ENCODE measurements around the gene SKAP2. TPM values are rescaled to one million over a fixed set of nuclear protein-coding genes. Genes with fewer than 3 reads are reported as not detected.

The SKAP2 gene
- total RNA-seq, 1 donor from 2014 or later = 25.5 TPM

GRCh38 chr7:26690135-26690805 lies 174.1 kb downstream of the SKAP2 start:
- H3K27me3 Mint-ChIP-seq = no peaks in the 10 kb centered on the region
- DNase-seq (ENCODE audit: extremely low spot score, unreplicated experiment) = no peak
- no peaks in the 10 kb centered on the region for H3K9me3 Mint-ChIP-seq
- no peak overlapping the region for H3K4me3 Mint-ChIP-seq
- peak overlapping the region; percentile 4 for H3K27ac Mint-ChIP-seq
- H3K36me3 Mint-ChIP-seq = peaks cover 6% of the 10 kb centered on the region
- TF ChIP-seq CTCF (conservative IDR thresholded peaks at IDR 0.05) = no peak
- H3K4me1 Mint-ChIP-seq (ENCODE audit: unreplicated experiment) = peaks cover 53% of the 10 kb centered on the region

GRCh38 chr7:26688936-26689506 lies 175.4 kb downstream of the SKAP2 start:
- Mint-ChIP-seq H3K27ac (peak overlapping the region; percentile 83), H3K9me3 (no peaks in the 10 kb centered on the region), H3K36me3 (peaks cover 6% of the 10 kb centered on the region), H3K27me3 (no peaks in the 10 kb centered on the region), H3K4me3 (peak overlapping the region; percentile 12), H3K4me1 (ENCODE audit: unreplicated experiment) (peaks cover 60% of the 10 kb centered on the region)
- no peak for TF ChIP-seq CTCF (conservative IDR thresholded peaks at IDR 0.05)
- no peak for DNase-seq (ENCODE audit: extremely low spot score, unreplicated experiment)

DNA sequence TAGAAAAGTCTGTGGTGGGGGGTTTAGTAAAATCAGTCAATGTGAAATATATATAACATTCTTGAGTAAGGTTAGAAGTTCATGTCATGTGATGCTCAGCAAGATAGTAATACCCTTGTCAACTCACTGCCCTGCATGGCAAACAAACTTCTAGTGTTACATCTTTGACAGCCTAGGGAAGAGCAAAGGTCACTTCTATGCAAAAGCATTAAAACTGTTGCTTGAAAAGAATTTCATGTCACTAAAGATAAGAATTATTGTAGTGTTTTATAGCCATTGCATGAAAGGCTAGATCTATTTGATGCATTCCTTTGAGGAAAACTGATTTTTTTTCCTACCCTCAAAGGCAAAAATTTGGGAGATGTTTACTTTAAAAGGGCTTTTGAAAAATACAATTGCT lies 176.0 kb downstream of the SKAP2 start:
- no peak for DNase-seq (ENCODE audit: extremely low spot score, unreplicated experiment)
- TF ChIP-seq CTCF (conservative IDR thresholded peaks at IDR 0.05) = no peak
- peaks cover 65% of the 10 kb centered on the region for H3K4me1 Mint-ChIP-seq (ENCODE audit: unreplicated experiment)
- H3K4me3 Mint-ChIP-seq = peak overlapping the region; percentile 22
- no peaks in the 10 kb centered on the region for H3K27me3 Mint-ChIP-seq
- H3K36me3 Mint-ChIP-seq = peaks cover 6% of the 10 kb centered on the region
- peak overlapping the region; percentile 83 for H3K27ac Mint-ChIP-seq
- H3K9me3 Mint-ChIP-seq = no peaks in the 10 kb centered on the region

DNA sequence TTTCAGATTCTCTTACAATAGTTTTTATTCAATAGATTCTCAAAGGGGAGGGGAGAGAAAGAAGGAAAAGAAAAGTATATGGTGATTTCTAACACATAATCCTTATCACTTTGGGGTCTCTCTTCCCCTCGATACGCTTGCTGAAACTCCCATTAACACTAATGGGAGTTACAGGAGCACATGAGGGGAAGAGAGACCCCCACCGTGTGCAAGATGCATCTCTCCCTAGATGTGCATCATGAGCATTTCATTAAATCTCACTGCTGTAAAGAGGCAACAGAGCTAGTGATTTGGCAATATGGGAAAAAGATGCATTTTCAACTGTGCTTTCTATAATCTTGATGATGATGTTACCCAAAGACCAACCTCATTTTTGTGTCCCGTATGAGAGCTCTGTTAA lies 177.4 kb downstream of the SKAP2 start:
- no peak for TF ChIP-seq CTCF (conservative IDR thresholded peaks at IDR 0.05)
- H3K27me3 Mint-ChIP-seq = no peaks in the 10 kb centered on the region
- H3K27ac Mint-ChIP-seq = peak overlapping the region; percentile 85
- H3K36me3 Mint-ChIP-seq = peaks cover 9% of the 10 kb centered on the region
- peak overlapping the region; percentile 69 for H3K4me3 Mint-ChIP-seq
- DNase-seq (ENCODE audit: extremely low spot score, unreplicated experiment) = no peak
- peaks cover 64% of the 10 kb centered on the region for H3K4me1 Mint-ChIP-seq (ENCODE audit: unreplicated experiment)
- H3K9me3 Mint-ChIP-seq = no peaks in the 10 kb centered on the region

DNA sequence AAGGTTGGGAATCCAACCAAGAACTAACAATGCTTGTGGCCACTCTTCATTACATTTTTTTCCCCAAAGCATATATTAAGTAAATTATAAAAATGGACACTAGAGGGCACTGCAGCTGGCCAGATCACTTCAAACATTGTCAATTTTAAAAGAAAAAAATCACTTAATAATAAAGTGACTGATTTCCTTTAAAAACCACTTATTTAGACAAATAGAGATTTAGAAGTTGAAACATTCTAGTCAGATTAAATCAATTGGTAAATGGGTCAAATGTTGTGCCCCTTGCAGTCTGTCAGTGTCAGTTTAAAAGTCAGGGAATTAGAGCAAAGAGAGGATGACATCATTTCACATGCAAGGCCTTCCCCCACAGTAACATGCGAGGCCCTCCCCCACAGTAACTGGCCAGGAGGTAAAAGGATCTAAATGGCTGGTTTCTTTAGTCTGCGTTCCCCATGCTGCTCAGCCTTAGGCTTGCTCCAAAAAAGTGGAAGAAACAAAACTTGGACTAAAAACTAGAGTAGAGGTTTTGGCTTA lies 177.9 kb downstream of the SKAP2 start:
- H3K9me3 Mint-ChIP-seq = no peaks in the 10 kb centered on the region
- DNase-seq (ENCODE audit: extremely low spot score, unreplicated experiment) = no peak
- H3K27me3 Mint-ChIP-seq = no peaks in the 10 kb centered on the region
- H3K27ac Mint-ChIP-seq = peak overlapping the region; percentile 85
- H3K4me3 Mint-ChIP-seq = peak overlapping the region; percentile 69
- TF ChIP-seq CTCF (conservative IDR thresholded peaks at IDR 0.05) = peak; percentile 95
- H3K4me1 Mint-ChIP-seq (ENCODE audit: unreplicated experiment) = peaks cover 59% of the 10 kb centered on the region
- peaks cover 6% of the 10 kb centered on the region for H3K36me3 Mint-ChIP-seq

All from type B pancreatic cell (in vitro differentiated cells).